Posterior vena cava (tissue), 2 donors: ENCODE measurements around the gene PDSS2. TPM values are rescaled to one million over a fixed set of nuclear protein-coding genes. Genes with fewer than 3 reads are reported as not detected.
"Not testable (repeated sequence)": the region's sequence is repeated elsewhere in the genome, so short reads cannot be mapped to it uniquely, and the experiment has no call there.

Experiments
- DNase-seq: peaks from one replicate; pipeline ENCODE4 v3.0.0-alpha.2; 2020; ENCODE audit warnings: low spot score
- intact Hi-C, 2 donors: fragments of 100-400 bp; cut with DNase I; formaldehyde crosslinking; loops; one replicate each; pipeline versions ENCODE4 v1.14.1 to v1.14.2; 2022 to 2023
- total RNA-seq, 2 donors: library from RNA; stranded (reverse); fragmentation: NEBNext Ultra II Directional; extraction: Animal tissue kit (Norgen Biotek cat#: 25700); gene quantifications; one replicate each; pipeline ENCODE4 v1.2.1, GENCODE V29; 2021
- donor health status: DM: yes; HTN: yes; CAD: no.
- donor health status: DM: yes; HTN: yes; CAD: no.

The PDSS2 gene
- total RNA-seq, 2 donors from 2014 or later, result 10.1 to 11.6 TPM

DNA sequence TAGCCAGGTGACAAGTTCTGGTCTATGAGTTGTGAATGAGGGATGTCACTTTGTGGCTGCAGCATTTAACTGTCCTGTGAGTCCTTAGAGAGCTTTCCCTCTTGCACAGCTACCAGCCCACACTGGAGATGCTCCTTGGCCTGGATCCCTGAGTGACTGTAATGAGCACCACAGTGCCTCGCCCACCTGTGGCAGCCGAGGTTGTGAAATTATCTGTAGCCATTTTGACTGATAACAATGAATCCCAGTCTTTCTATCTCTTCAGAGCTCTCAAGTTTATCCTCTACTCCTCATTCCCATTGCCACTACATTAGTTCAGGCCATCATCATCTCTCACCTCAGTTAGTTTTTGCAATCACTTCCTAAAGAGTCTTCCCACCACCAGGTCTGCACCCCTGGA lies 302.7 kb downstream of the PDSS2 start:
- DNase-seq, result no peak
- intact Hi-C loops, result loop anchor here in 1 of 2 donors (5.0 kb wide), 1 partner anchor 1016 kb away; no protein-coding TSS in a partner anchor

DNA sequence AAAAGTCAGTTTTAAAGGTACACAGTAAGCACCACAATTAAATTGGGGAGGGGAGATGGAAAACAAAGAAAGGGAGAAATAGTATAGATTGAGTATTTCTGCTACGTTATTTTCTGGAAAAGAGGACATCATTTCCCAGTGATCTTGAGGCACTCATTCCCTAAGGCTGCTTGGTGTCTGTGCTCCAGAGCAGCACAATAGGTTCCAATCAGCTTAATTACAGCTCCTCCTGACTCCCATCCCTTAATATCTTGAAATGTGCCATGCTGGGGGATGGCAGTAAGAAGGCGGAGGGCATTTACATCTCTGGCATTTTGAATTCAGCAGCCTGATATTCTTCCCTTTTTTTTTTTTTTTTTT lies 304.6 kb downstream of the PDSS2 start:
- intact Hi-C loops, result loop anchor here in 1 of 2 donors (5.0 kb wide), 1 partner anchor 1018 kb away; no protein-coding TSS in a partner anchor
- no peak for DNase-seq

DNA sequence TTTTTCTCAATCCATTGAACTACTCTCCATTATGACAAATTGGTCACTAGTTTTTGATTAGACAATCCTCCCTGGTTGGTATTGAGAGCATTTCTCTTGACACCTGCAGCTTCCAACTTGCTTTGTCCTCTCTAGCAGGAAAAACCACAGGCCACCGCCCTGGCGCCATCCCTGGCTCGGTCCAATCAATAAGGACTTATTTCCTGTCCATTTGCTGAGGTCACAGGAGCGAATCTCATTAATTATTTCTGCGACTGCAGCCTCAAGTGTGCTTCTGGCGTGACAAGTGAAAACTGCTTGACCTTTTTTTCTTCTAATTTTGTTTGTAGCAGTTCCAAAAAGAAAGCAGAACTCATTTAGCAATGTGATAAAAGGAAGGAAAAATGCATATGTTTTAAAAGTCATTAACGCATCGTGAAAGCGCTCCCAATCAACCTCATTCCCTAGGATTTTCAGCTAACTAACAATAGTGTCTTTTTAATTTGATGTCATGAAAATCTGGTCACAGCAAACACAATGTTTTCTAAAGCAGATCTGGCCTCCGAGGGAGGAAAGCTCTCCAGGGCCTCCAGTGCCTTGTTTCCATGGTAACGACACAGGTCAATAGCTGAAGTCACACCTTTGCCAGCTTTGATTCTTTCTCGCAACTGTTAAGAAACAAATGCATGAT lies 305.1 kb downstream of the PDSS2 start:
- DNase-seq, result no peak
- intact Hi-C loops, result no loop called here

DNA sequence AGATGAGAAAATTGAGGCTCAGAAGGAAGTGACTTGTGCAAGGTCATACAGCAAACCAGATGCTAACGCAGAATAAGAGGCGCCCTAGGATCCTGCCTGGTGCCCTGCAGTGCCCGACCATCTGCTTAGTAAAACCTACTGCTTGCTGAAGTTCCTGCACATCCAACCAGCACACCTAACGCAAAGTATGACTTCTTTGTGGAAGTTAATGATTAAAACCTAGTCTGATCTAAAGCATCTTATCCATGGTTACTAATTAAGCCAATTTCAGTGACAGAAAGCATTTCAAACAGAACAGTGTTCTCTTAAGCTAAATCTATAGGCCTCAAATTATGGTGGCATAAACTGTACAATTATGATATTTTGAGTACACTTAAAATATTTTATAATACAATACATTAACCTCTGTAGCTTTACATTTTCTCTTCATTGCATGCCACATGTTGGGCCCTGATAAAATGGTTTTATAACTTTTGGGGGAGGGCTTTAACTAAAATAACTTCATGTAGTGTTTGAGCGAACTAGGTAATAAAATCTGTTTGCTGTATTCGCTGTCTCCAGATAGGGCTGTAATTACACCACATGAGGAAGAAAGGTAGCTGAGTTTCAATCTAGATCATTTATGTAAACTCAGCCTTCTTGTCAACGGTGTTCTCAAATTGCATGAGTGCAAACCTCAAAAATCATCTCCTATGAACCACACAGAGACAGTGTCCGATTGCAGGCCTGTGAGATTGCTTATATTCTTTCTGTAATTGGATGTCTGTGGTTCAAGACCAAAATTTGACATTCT lies 306.5 kb downstream of the PDSS2 start:
- DNase-seq, result no peak

DNA sequence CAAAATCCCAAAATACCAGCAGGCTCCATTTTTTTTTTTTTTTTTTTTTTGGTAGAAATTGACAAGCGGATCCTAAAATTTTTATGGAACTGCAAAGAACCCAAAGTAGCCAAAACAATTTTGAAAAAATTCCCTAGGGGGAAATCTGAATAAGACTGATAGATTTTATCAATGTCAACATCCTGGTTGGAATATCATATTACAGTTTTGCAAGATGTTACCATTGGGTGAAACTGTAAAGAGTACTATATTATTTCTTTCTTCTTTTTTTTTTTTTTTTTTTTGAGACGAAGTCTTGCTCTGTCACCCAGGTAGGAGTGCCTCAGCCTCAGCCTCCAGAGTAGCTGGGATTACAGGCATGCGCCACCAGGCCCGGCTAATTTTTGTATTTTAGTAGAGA lies 314.7 kb downstream of the PDSS2 start:
- intact Hi-C loops, result no loop called here
- DNase-seq, result no peak

More for the DNA sequence above, 306.5 kb downstream of the PDSS2 start:
- intact Hi-C loops, result no loop called here

DNA sequence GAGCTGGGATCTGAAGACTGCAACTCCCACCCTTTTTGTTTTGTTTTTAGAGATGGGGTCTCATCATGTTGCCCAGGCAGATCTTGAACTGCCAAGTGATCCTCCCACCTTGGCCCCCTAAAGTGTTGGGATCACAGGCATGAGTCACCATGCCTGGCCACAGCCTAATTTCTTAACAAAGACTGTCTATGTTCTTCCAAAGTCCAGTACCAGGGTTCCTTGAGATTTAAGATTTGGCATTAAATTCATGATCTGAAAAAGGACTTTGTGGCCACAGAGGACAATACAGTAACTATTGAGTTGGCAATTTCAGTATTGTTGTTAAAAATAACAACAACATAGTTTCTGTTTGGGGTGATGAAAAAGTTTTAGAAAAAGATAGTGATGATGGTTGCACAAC lies 315.4 kb downstream of the PDSS2 start:
- DNase-seq, result no peak
- intact Hi-C loops, result no loop called here

DNA sequence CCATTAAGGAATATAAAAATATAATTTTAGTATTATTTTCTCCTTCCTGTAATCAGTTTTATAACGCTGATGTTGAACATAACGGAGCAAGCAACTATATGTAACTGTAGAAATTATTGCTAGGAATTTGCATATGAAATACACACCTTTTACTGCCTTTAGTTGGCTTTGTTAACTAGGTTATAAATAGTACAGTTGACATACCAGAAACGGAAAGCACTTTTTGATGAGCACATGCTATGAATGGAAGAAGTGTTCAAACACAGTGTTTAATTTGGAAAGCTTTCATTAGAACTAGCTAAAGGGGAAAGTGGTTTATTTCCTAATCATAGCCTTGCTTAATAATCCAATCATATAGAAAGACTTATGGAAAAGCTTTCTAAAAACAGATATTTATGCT lies 318.8 kb downstream of the PDSS2 start:
- DNase-seq, result no peak
- intact Hi-C loops, result no loop called here

DNA sequence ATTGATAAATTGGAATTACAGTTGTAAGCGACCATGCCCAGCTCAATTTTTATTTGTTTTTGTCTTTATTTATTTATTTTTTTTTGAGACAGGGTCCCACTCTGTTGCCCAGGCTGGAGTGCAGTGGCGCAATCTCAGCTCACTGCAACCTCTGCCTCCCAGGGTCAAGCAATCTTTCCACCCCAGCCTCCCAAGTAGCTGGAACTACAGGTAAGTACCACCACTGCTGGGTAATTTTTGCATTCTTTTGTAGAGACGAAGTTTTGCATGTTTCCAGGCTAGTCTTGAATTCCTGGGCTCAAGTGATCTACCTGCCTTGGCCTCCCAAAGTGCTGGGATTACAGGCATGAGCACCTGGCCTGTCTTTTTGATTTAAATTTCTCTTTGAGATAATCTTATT lies 323.0 kb downstream of the PDSS2 start:
- DNase-seq, intact Hi-C loops: not testable (repeated sequence)

DNA sequence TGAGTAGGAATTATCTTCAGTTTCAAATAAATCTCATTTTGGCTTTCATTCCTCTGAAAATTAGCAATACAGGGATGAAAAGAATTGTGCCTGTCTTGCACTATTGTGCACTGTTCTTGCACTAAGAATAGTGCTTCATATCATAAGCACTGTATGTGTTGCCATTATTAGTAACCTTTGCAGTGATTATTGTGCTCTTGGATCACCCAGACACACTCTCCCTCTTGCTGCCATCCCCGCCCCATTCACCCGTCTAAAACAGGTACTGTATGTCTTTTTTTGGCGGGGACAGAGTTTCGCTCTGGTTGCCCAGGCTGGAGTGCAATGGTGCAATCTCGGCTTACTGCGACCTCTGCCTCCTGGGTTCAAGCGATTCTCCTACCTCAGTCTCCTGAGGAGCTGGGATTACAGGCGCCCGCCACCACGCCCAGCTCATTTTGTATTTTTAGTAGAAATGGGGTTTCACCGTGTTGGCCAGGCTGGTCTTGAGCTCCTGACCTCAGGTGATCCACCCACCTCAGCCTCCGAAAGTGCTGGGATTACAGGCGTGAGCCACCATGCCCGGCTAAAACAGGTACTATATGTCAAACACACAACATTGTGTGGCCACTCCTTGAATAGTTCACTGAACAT lies 324.2 kb downstream of the PDSS2 start:
- intact Hi-C loops, DNase-seq: not testable (repeated sequence)

DNA sequence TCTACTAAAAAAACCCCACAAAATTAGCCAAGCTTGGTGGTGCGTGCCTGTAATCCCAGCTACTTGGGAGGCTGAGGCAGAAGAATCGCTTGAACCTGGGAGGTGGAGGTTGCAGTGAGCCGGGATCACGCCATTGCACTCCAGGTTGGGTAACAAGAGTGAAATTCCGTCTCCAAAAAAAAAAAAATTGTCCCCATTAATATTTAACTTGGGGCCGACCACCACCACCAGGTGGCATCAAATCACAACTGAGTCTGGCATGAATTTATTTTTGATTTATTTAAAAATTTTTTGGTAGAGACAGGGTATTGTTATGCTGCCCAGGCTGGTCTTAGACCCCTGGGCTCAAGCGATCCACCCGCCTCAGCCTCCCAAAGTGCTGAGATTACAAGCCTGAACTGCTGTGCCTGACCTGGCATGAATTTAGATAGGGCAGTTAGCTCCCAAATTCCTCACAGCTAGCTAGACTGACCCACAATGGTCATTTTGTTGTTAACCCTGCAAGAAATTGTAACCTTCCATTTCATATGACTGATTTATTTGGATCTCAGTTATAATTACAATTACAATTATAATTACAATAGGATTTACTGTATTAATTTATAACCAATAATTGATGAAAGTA lies 326.9 kb downstream of the PDSS2 start:
- intact Hi-C loops, result no loop called here
- DNase-seq, result no peak

DNA sequence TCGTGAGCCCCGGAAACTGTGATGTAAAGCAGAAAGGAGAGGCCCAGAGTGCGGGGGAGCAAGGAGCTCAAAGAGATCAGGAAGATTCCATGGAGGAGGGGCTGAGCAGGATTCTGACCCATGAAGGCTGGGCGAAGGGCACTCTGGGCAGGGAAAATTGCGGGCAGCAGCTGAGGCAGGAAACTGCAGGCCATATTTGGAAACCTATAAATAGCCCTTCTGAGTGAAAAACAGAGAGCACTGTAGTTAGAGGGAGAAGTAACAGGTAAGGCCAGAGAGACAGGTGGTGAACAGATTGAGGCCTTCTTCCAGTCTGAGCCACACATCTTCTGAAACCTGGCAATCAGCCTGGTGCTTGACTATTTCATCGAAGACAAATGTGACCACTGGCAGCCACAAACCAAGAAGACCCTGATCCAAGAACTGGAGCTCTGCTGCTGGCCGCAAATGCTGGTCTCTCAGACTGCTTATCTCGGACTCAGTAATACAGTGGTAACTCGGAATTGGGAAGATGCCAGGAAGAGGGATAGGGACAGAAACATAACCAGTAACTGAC lies 329.9 kb downstream of the PDSS2 start:
- DNase-seq, result no peak
- intact Hi-C loops, result no loop called here

DNA sequence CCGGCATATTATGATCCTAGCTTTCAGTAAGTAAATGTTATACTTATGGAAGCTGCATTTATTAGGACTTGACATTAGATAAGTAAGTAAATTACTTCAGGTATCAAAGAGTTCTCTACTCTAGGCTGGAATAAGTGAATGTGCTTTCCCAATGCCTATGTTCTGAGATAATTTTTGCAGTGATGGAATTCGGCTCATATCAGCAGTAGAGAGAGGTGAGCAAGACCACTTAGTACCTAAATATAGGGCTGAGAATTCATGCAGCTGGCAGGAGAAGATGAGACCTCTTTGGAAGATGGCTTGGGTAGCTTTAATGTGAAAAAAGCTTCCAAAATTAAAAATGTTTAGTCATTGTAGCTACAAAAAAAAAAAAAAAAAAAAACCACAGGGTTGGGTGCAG lies 330.8 kb downstream of the PDSS2 start:
- no peak for DNase-seq

DNA sequence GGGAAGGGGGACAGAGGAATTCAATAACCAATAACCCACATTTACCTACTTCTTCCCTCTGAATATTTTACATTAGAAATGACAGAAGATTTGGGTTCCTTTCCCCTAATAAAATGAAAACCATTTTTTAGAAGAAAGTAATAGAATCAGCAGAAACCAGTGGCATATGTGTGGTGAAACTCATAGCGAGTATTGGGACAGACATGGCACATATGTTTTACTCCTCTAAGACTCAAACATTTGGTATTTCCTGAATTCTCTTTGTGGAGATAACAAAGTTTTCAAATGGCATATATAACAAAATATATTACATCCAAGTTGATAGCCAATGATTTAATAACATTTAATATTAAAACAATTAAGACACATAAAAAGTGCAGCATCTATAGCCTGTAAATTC lies 331.2 kb downstream of the PDSS2 start:
- no peak for DNase-seq
- intact Hi-C loops, result no loop called here

More for the DNA sequence above, 330.8 kb downstream of the PDSS2 start:
- intact Hi-C loops, result no loop called here

DNA sequence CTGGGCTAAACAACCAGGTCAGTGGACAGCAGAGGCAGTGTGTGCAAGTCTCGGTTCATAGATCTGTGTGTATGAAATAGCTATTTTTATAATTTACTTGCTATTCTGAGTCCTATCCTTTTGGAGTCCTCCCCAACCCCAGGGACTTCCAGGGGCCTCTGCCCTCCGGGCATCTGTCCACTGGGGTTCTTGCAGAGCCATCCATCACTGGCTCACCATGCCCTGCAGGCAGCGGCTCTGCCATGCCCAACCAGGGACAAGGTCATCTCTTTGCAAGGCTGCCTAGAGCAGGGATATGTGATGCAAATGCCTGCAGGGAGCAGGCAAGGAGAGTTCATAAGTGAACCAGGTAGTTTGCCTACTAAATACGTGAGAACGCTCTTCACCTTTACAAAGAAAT lies 333.6 kb downstream of the PDSS2 start:
- DNase-seq, result no peak
- intact Hi-C loops, result no loop called here

DNA sequence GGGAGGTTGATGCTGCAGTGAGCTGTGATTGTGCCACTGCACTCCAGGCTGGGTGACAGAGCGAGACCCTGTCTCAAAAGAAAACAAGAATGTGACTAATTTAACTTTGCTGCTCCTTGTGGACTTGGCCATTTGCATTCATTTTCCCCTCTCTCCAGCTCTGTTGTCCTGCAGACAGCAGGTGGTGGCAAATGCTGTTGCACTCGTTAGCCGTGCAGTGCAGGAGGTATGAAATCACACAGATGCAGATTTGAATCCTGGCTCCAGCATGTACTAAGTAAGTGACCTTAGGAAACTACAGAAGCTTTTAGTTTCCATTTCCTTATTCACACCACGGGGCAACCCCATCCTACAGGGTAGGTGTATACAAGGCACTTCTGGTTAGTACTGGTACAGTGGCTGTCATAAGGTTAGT lies 334.4 kb downstream of the PDSS2 start:
- DNase-seq, result peak; percentile 23
- intact Hi-C loops, result no loop called here

DNA sequence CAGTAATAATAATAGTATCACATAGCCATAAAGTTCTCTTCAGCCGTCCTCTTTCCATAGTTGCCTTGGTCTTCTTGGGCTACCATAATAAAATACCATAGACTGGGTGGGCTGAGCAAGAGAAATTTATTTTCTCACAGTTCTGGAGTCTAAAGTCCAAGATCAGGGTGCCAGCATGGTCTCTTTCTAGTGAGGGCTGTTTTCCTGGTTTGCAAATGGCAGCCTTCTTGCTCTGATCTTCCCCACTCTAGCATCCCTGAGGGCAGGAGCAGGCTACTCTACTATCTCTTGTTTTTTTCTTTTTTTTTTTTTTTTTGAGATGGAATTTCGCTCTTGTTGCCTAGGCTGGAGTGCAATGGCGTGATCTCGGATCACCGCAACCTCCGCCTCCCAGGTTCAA lies 335.9 kb downstream of the PDSS2 start:
- intact Hi-C loops, result no loop called here
- DNase-seq, result peak; percentile 3

DNA sequence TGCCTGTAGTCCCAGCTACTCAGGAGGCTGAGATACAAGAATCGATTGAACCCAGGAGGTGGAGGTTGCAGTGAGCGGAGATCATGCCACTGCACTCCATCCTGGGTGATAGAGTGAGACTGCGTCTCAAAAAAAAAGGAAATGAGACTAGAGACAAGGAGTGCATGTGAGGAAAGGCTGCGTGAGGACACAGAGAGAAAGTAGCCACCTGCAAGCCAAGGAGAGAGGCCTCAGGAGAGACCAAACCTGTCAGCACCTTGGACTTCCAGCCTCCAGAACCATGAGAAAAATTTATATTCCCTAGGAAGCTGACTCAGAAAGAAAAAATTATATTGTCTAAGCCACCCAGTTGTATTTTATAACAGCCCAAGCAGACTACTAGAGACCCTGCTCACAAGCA lies 336.6 kb downstream of the PDSS2 start:
- no peak for DNase-seq
- intact Hi-C loops, result no loop called here

DNA sequence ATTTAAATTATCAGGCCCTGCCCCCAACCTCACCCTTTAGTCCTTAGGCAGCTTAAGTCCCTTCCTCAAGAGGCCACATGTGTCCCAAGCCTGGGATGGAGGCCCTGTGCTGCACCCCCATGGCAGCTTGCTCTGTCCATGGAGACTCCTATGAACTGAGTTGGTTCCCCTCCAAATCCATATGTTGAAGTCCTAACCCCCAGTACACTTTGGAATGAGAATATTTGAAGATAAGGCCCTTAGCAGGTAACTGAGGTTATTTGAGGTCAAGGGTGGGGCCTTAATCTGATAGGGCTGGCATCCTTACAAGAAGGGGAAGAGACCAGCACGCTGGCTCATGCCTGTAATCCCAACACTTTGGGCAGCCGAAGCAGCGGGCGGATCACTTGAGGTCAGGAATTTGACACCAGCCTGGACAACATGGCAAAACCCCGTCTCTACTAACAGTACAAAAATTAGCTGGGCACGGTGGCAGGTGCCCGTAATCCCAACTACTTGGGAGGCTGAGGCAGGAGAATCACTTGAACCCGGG lies 337.3 kb downstream of the PDSS2 start:
- intact Hi-C loops, result no loop called here
- no peak for DNase-seq

DNA sequence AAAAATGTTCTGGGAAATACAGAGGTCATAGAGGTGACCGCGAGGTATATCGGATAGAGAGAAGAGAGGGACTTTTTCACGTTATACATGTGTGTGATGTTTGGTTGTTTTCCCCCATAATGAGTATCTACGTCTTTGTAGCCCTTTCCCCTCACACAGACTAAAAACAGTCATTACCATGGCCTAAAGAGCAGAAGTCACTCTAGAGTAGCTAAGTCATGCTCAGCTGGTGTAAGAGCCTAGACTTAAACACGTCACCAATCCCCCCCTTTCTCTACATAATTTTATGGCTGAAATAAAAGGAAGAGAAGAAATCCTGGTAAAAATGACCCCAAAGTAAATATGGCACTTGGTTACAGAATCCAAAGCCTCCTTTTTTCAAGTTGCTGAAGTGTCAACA lies 338.1 kb downstream of the PDSS2 start:
- DNase-seq, result no peak
- intact Hi-C loops, result no loop called here
